Ishikawa (cell line): ENCODE measurements around the gene B4GALT6.

Experiments used
- EGR1 ChIP-seq: IDR thresholded peaks from 2 replicates; pipeline ENCODE4 v1.6.1; 2012
- FOXM1 ChIP-seq: IDR thresholded peaks from 2 replicates; pipeline ENCODE4 v1.6.1; 2012; ENCODE audit warnings: low read depth, borderline replicate concordance
- RAD21 ChIP-seq: IDR thresholded peaks from 2 replicates; pipeline ENCODE4 v1.6.1; 2012; ENCODE audit warnings: low read depth
- REST ChIP-seq: IDR thresholded peaks from 2 replicates; pipeline ENCODE4 v1.6.1; 2012; ENCODE audit warnings: low read depth, mild to moderate bottlenecking
- TAF1 ChIP-seq: IDR thresholded peaks from 2 replicates; pipeline ENCODE4 v1.6.1; 2012; ENCODE audit warnings: low read depth, mild to moderate bottlenecking
- USF1 ChIP-seq: IDR thresholded peaks from 2 replicates; pipeline ENCODE4 v1.6.1; 2012
- TF ChIP-seq, protein P1 (sequence below): IDR thresholded peaks from 2 replicates; pipeline ENCODE4 v1.6.1; 2012

DNA sequence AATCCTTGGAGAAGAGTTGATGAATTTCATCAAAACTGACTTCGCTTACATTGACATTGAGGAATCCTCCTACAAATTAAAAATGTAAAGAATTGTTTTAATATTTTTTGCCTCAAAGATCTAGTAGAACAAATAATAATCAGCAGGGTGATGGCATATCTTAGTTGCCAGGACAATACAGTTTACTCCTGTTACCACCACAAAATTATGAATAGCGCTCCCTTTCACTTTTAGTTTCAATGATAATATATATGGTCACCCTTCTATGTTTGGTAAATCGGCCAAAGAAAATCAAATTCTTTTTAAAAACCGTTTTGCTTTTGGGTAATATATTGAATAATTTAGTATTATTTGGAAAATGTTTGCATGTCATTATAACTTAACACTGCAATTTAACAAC is 39.0 kb downstream of the B4GALT6 start:
- TF ChIP-seq USF1 (no peak), REST (no peak), TAF1 (no peak), RAD21 (no peak), EGR1 (no peak), FOXM1 (no peak)
- TF ChIP-seq, protein P1, sequence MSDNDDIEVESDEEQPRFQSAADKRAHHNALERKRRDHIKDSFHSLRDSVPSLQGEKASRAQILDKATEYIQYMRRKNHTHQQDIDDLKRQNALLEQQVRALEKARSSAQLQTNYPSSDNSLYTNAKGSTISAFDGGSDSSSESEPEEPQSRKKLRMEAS: no peak
